GM19025 (cell line): ENCODE data around the gene GON7.
A peak's percentile ranks its signal among the peaks of the same experiment; 100 is the strongest.
"Not testable (repeated sequence)": the region's sequence is repeated elsewhere in the genome, so short reads cannot be mapped to it uniquely, and the experiment has no call there.

ENCODE experiments used
- ATAC-seq: cut with Tn5 transposase; IDR thresholded peaks from one replicate; pipeline ENCODE4 v1.9.1; 2021; ENCODE audit warnings: mild to moderate bottlenecking, low read depth, moderate library complexity; ENCODE audit not compliant: unreplicated experiment

GON7 gene

GRCh38 chr14:93201155-93201704 is 5.6 kb downstream of the GON7 start:
- ATAC-seq, result no peak

GRCh38 chr14:93200553-93200952 is 6.3 kb downstream of the GON7 start:
- no peak for ATAC-seq

- ATAC-seq, result no peak
These were observed 7.8 kb downstream of the GON7 start for GRCh38 chr14:93199031-93199430.

- no peak for ATAC-seq
These were observed 11.4 kb downstream of the GON7 start for GRCh38 chr14:93195316-93195999.

- ATAC-seq, result no peak
These were observed 19.9 kb downstream of the GON7 start for GRCh38 chr14:93186956-93187355.

GRCh38 chr14:93186466-93186865 is 20.4 kb downstream of the GON7 start:
- no peak for ATAC-seq

GRCh38 chr14:93185349-93185720 is 21.5 kb downstream of the GON7 start:
- ATAC-seq, result no peak

- peak; percentile 80 for ATAC-seq
These were observed 22.2 kb downstream of the GON7 start, which contains the start of the genes LYSET and MOAP1 for GRCh38 chr14:93184391-93185348. LYSET (plus strand) TSS chr14:93185317; CDS start chr14:93185406, 89 bp downstream. MOAP1 (minus strand) TSS chr14:93184897; CDS start chr14:93184242, 655 bp downstream.

- ATAC-seq, result no peak
These were observed 23.1 kb downstream of the GON7 start for GRCh38 chr14:93183596-93184317.

GRCh38 chr14:93175492-93175891 is 31.4 kb downstream of the GON7 start:
- ATAC-seq, result no peak

GRCh38 chr14:93174731-93175130 is 32.1 kb downstream of the GON7 start:
- ATAC-seq, result not testable (repeated sequence)

- no peak for ATAC-seq
These were observed 32.9 kb downstream of the GON7 start for GRCh38 chr14:93173943-93174395.

- no peak for ATAC-seq
These were observed 35.5 kb downstream of the GON7 start for GRCh38 chr14:93171376-93171775.

- ATAC-seq, result not testable (repeated sequence)
These were observed 36.7 kb downstream of the GON7 start for GRCh38 chr14:93170141-93170540.

GRCh38 chr14:93169619-93170018 is 37.2 kb downstream of the GON7 start:
- ATAC-seq, result not testable (repeated sequence)

GRCh38 chr14:93168610-93169009 is 38.3 kb downstream of the GON7 start:
- ATAC-seq, result not testable (repeated sequence)

- ATAC-seq, result not testable (repeated sequence)
These were observed 41.3 kb downstream of the GON7 start for GRCh38 chr14:93165271-93166265.

- ATAC-seq, result no peak
These were observed 43.3 kb downstream of the GON7 start for GRCh38 chr14:93163564-93163963.

- ATAC-seq, result no peak
These were observed 45.4 kb downstream of the GON7 start for GRCh38 chr14:93161411-93161940.
